Hepatocyte (in vitro differentiated cells): ENCODE results near the gene NKD1.

Experiments
- CTCF ChIP-seq: fragments of 200-600 bp; sonication (generic); IDR thresholded peaks from 2 replicates; pipeline ENCODE4 v1.5.1; 2016; ENCODE audit warnings: antibody characterized with exemption, mild to moderate bottlenecking; ENCODE audit not compliant: poor library complexity
- EZH2 ChIP-seq: fragments of 200-600 bp; sonication (generic); IDR thresholded peaks from 2 replicates; pipeline ENCODE4 v1.6.1; 2016; ENCODE audit warnings: antibody characterized with exemption, mild to moderate bottlenecking, borderline replicate concordance
- EZH2phosphoT487 ChIP-seq: fragments of 200-600 bp; sonication (generic); IDR thresholded peaks from one replicate; pipeline ENCODE4 v1.6.1; 2018; ENCODE audit warnings: antibody characterized with exemption, mild to moderate bottlenecking, low read depth, moderate library complexity; ENCODE audit not compliant: unreplicated experiment, severe bottlenecking

DNA sequence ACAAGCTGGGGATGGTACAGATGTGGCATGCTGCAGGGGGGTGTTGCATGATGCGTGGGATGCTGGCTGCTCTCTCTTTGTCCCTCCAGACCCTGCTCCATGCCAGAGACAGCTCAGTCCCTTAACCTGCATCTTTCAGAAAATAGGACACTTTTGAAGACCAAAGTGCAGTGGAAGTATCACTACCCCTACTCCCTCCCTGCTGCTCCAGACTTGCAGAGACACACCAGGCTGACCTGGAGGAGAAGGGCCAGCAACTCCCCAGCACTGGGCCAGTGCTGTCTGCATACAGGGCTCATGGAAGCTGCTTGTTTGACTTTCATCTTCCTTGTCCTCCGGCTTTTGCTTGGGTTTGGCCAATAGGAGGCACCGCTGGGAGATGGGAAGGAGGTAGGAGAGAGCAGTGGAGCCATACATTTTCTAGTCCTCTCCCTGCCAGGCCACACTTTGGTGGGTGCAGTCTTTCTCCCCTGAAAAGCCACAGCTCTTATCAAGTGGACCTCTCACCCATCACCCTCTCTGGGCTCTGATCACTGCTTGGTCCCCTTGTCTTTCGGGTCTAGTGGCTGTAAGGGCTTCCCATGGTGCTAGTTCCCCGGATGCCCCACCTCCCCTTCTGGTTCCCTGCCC lies 46.1 kb upstream of the NKD1 start:
- TF ChIP-seq CTCF (no peak), EZH2 (no peak), EZH2phosphoT487 (no peak)
